Ectodermal cell (in vitro differentiated cells): ENCODE results near the gene POLR2J.

Experiments used
- H3K27ac ChIP-seq: 2 replicates; pipeline ENCODE4 v1.7.0; 2013; ENCODE audit warnings: mild to moderate bottlenecking, low read depth, low read length; ENCODE audit not compliant: insufficient read depth, poor library complexity, severe bottlenecking
- H3K27me3 ChIP-seq: 2 replicates; pipeline ENCODE4 v1.7.0; 2013; ENCODE audit warnings: mild to moderate bottlenecking, low read length; ENCODE audit not compliant: insufficient read depth, control insufficient read depth, poor library complexity, severe bottlenecking
- H3K36me3 ChIP-seq: one replicate; pipeline ENCODE4 v1.7.0; 2013; ENCODE audit warnings: low read length; ENCODE audit not compliant: control insufficient read depth, insufficient read depth
- H3K4me1 ChIP-seq: one replicate; pipeline ENCODE4 v1.7.0; 2013; ENCODE audit warnings: low read length; ENCODE audit not compliant: control insufficient read depth, insufficient read depth
- H3K4me3 ChIP-seq: 2 replicates; pipeline ENCODE4 v1.7.0; 2013; ENCODE audit warnings: low read depth, low read length, control low read depth; ENCODE audit not compliant: insufficient read depth
- H3K9me3 ChIP-seq: 2 replicates; pipeline ENCODE4 v1.7.0; 2013; ENCODE audit warnings: mild to moderate bottlenecking, low read length, moderate library complexity; ENCODE audit not compliant: control insufficient read depth
- WGBS, 2 experiments: methylation state at CpG; one replicate each; pipeline ENCODE4 v1.1.7; 2013; ENCODE audit warnings: missing lambda C conversion rate in 2 of 2; 5-methylcytosine and 5-hydroxymethylcytosine counted together

Gene POLR2J

DNA sequence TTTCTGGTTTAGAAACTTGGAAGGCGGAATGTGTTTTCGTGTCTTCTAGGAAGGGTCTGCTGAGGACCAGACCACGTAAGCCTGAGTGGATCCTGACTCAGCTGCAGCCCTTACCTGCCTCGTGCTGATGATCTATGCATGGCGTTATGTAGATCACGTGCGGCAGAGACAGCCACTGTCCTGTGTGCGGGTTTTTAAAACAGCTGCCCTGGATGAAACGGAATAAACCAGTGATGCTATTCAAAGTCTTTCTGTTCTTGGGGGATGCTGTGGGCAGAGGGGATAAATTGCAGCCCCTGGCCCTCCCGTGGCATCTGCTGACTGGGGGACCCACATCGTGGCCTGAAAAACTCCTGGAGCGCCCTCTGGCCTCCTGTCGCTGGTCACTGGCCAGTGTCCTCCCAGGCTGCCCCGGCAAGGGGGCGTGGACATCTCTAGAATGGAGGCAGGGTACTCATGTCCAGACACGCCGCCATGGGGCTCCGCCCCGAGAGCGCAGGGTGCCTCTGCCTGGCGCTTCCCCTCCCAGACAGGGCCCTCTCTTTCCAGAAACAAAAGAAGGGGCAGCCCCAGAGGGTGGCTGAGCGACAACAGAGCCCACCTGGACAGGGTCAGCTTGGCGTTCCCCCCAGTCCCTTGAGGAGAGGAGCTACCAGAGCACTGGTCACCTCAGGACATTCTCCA is 27.2 kb downstream of the POLR2J start:
- Histone ChIP-seq H3K4me1 (peaks cover 4% of the 10 kb centered on the region), H3K36me3 (no peaks in the 10 kb centered on the region), H3K4me3 (no peak overlapping the region), H3K27me3 (no peaks in the 10 kb centered on the region), H3K27ac (no peak overlapping the region), H3K9me3 (no peaks in the 10 kb centered on the region)
- 66 to 71% methylated on average over 23 of the region's 23 CpGs for WGBS, 2 experiments

DNA sequence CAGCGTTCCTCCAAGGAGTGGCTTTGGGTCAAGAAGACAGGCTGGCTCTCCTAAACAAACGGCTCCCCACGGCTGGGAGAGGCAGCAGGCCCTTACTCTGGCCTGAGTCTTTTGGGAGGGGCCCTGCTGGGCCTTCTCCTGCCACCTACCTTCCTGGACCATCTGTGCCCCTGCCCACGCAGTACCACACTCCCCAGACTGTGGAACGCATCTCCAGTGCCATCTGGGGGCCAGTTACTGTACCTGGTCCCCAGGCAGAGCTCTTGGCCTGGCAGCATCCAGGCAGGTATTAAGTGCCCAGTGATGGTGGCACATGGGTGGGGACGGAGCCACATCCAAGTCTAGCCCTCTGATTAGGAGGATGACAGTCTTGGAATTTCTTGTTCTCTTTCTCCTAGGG is 28.5 kb downstream of the POLR2J start:
- Histone ChIP-seq H3K27ac (no peak overlapping the region), H3K36me3 (no peaks in the 10 kb centered on the region), H3K4me3 (no peak overlapping the region), H3K9me3 (no peaks in the 10 kb centered on the region), H3K4me1 (peaks cover 4% of the 10 kb centered on the region), H3K27me3 (no peaks in the 10 kb centered on the region)
- 89 to 92% methylated on average over 6 of the region's 6 CpGs for WGBS, 2 experiments

DNA sequence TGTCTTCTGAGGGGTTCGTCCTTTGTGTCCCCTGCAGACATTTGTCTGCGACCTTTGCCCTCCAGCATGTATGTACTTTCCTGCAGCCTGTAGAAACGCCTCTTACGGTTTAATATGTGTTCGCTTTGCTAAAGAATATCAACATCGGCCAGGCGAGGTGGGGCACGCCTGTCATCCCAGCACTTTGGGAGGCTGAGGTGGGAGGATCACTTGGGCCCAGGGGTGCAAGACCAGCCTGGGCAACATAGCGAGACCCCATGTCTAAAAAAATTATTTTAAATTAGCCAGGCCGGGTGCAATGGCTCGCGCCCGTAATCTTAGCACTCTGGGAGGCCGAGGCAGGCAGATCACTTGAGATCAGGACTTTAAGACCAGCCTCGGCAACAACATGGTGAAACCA is 29.6 kb downstream of the POLR2J start:
- no peak overlapping the region for H3K27ac ChIP-seq
- WGBS, 2 experiments: 95 to 97% methylated on average over 15 of the region's 15 CpGs
- H3K27me3 ChIP-seq: no peaks in the 10 kb centered on the region
- peaks cover 4% of the 10 kb centered on the region for H3K4me1 ChIP-seq
- no peaks in the 10 kb centered on the region for H3K36me3 ChIP-seq
- no peaks in the 10 kb centered on the region for H3K9me3 ChIP-seq
- no peak overlapping the region for H3K4me3 ChIP-seq

DNA sequence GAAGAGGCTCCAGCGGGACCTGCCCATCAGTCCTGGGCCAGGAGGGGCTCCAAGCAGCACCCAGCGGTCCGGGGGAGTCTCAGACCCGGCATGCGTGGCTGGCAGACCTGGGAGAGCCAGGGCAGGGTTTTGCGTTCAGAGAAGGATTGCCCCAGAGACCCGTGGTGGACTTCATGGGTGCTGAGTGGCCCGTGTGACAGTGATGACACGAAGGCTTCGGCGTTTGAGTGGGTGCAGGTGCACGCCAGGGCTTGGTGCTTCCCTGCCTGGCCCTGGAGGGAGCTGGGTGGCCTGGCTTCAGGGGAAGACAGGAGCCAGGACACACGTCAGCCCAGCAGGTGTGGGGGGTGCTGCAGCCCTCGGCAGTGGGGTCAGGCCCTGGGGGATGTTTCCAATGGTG is 31.4 kb downstream of the POLR2J start:
- H3K27ac ChIP-seq: no peak overlapping the region
- peaks cover 4% of the 10 kb centered on the region for H3K4me1 ChIP-seq
- H3K9me3 ChIP-seq: no peaks in the 10 kb centered on the region
- no peaks in the 10 kb centered on the region for H3K27me3 ChIP-seq
- no peaks in the 10 kb centered on the region for H3K36me3 ChIP-seq
- WGBS, 2 experiments: 93 to 94% methylated on average over 14 of the region's 14 CpGs
- H3K4me3 ChIP-seq: no peak overlapping the region

DNA sequence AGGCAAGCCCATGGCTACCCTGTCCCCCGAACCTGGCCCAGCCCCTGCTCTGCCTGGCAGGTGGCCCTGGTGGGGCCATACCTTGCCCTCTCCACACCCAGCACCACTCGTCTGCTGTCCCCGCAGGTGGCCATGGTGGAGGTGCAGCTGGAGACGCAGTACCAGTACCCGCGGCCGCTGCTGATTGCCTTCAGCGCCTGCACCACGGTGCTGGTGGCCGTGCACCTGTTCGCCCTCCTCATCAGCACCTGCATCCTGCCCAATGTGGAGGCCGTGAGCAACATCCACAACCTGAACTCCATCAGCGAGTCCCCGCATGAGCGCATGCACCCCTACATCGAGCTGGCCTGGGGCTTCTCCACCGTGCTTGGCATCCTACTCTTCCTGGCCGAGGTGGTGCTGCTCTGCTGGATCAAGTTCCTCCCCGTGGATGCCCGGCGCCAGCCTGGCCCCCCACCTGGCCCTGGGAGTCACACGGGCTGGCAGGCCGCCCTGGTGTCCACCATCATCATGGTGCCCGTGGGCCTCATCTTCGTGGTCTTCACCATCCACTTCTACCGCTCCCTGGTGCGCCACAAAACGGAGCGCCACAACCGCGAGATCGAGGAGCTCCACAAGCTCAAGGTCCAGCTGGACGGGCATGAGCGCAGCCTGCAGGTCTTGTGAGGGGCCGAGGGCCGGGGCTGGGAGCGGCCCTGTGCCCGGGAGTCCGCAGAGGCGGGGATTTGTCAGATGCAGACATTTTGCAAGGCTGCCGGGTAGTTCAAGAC is 32.1 kb downstream of the POLR2J start:
- 95 to 97% methylated on average over 41 of the region's 41 CpGs for WGBS, 2 experiments
- Histone ChIP-seq H3K4me3 (no peak overlapping the region), H3K27ac (no peak overlapping the region), H3K9me3 (no peaks in the 10 kb centered on the region), H3K4me1 (peaks cover 4% of the 10 kb centered on the region), H3K27me3 (no peaks in the 10 kb centered on the region), H3K36me3 (no peaks in the 10 kb centered on the region)

GRCh38 chr7:102445674-102446071 is 33.0 kb downstream of the POLR2J start:
- Histone ChIP-seq H3K27ac (no peak overlapping the region), H3K27me3 (no peaks in the 10 kb centered on the region), H3K9me3 (no peaks in the 10 kb centered on the region), H3K4me1 (no peaks in the 10 kb centered on the region), H3K36me3 (no peaks in the 10 kb centered on the region), H3K4me3 (no peak overlapping the region)
- WGBS, 2 experiments: 84 to 89% methylated on average over 2 of the region's 2 CpGs

DNA sequence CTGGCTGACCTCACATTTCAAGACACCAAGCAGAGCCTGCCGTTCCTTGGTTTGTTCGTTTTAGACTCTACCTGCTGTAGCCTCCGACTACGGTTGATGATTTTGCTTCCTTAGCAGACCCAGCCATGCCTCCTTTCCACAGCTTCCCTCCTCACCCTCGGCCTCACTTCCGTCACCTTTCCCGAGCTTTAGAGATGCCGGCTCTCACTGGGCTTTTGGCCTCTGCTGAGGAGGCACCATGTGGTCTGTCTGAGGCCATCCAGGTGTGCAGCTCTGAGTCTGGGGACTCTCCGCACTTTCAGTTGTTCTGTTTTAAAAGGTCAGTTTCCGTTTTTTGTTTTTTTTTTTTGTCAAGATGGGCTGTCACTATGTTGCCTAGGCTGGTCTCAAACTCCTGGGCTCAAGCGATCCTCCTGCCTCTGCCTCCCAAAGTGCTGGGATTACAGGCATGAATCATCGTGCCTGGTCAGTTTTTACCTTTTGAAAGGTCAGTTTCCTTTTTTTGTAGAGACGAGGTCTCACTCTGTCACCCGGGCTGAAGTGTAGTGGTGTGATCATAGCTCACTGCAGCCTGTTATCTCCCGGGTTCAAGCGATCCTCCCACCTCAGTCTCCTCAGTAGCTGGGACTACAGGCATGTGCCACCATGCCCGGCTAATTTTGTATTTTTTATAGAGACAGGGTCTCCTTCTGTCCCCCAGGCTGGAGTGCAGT is 33.6 kb downstream of the POLR2J start:
- no peaks in the 10 kb centered on the region for H3K36me3 ChIP-seq
- 92 to 95% methylated on average over 17 of the region's 17 CpGs for WGBS, 2 experiments
- no peak overlapping the region for H3K27ac ChIP-seq
- no peaks in the 10 kb centered on the region for H3K27me3 ChIP-seq
- no peaks in the 10 kb centered on the region for H3K9me3 ChIP-seq
- H3K4me3 ChIP-seq: no peak overlapping the region
- no peaks in the 10 kb centered on the region for H3K4me1 ChIP-seq

DNA sequence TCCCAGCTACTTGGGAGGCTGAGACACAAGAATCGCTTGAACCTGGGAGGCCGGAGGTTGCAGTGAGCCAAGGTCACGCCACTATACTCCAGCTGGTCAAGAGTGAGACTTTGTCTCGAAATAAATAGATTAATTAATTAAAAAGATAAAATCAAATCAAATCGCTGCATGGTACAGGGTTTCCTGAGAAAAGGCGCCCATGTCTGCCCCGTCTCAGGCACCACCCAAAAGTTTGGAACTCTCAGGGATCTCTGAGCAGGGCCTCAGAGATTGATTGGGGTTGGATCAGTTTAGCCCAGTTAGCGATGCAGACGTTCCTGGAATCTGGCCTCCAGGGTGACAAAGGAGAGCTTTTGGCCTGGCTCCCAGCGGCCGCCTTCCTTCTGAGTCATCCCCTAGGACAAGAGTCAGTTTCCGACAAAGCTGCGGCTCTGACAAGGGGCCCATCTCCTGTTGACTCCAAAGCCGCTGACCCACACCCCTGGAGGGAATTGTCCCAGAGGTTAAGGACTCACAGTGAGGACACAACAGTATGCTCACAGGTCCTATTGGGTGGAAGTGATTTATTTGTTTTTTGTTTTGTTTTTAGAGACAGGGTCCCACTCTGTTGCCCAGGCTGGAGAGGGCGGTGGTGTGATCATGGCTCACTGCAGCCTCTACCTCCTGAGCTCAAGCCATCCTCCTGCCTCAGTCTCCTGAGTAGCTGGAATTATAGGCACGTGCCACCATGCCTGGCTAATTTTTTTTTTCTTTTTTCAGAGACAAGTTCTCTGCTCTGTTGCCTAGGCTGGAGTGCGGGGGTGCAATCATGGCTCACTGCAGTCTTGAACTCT is 38.5 kb downstream of the POLR2J start:
- 71 to 73% methylated on average over 17 of the region's 17 CpGs for WGBS, 2 experiments
- Histone ChIP-seq H3K4me3 (no peak overlapping the region), H3K27me3 (no peaks in the 10 kb centered on the region), H3K27ac (peak overlapping the region; percentile 71), H3K9me3 (no peaks in the 10 kb centered on the region), H3K36me3 (peaks cover 4% of the 10 kb centered on the region), H3K4me1 (no peaks in the 10 kb centered on the region)

- WGBS, 2 experiments: 95% methylated on average over 10 of the region's 10 CpGs
- Histone ChIP-seq H3K9me3 (no peaks in the 10 kb centered on the region), H3K4me1 (peaks cover 10% of the 10 kb centered on the region), H3K4me3 (no peak overlapping the region), H3K36me3 (peaks cover 4% of the 10 kb centered on the region), H3K27ac (no peak overlapping the region), H3K27me3 (no peaks in the 10 kb centered on the region)
Observed at GRCh38 chr7:102436118-102436517, 42.6 kb downstream of the POLR2J start.
